Mucosa of descending colon (tissue), 3 donors: ENCODE data around the gene ROCK1. TPM values are rescaled to one million over a fixed set of nuclear protein-coding genes. Genes with fewer than 3 reads are reported as not detected.
"Not testable (repeated sequence)": the region's sequence is repeated elsewhere in the genome, so short reads cannot be mapped to it uniquely, and the experiment has no call there.

Experiments used
- ATAC-seq: fragments of 200-7000 bp; cut with Tn5 transposase; one replicate; pipeline ENCODE4 v1.9.1; 2020; ENCODE audit warnings: mild to moderate bottlenecking, moderate library complexity
- DNase-seq, 3 donors: peaks; one replicate each; pipeline ENCODE4 v3.0.0-alpha.2; 2020
- H3K36me3 ChIP-seq: fragments of 200-600 bp; one replicate; pipeline ENCODE4 v1.8.0; 2021; ENCODE audit warnings: low read depth, mild to moderate bottlenecking
- H3K4me1 ChIP-seq: fragments of 200-600 bp; one replicate; pipeline ENCODE4 v1.8.0; 2021; ENCODE audit warnings: low read depth, mild to moderate bottlenecking
- H3K4me3 ChIP-seq: fragments of 200-600 bp; one replicate; pipeline ENCODE4 v1.8.0; 2021; ENCODE audit warnings: mild to moderate bottlenecking
- H3K9me3 ChIP-seq: fragments of 200-600 bp; one replicate; pipeline ENCODE4 v1.8.0; 2021; ENCODE audit warnings: mild to moderate bottlenecking
- intact Hi-C, 2 donors: fragments of 100-400 bp; cut with DNase I in 1 of 2; cut with micrococcal nuclease in 1 of 2; formaldehyde crosslinking; loops; one replicate each; pipeline versions ENCODE4 v1.11.0 to v1.11.1; 2022; cut with DNase I, micrococcal nuclease
- total RNA-seq, 3 donors: library from RNA; stranded (reverse); fragmentation: NEBNext Ultra II Directional in 2 of 3; extraction: Animal tissue kit (Norgen Biotek cat#: 25700) in 2 of 3; gene quantifications; one replicate each; pipeline versions ENCODE4 v1.2.1 to v1.2.4, GENCODE V29; 2021 to 2023
- TF ChIP-seq, protein P1 (sequence below): fragments of 200-600 bp; IDR thresholded peaks from one replicate; pipeline ENCODE4 v1.8.0; 2022; ENCODE audit warnings: antibody characterized with exemption, mild to moderate bottlenecking
- donor health status: DM: no; HTN: no; CAD: no; lungs with moderate emphysema.
- donor health status: DM: no; HTN: no; CAD: no.
- donor health status: DM: no; HTN: yes; CAD: no.

ROCK1 gene
- total RNA-seq, 3 donors from 2014 or later, result 33.0 to 57.3 (median 34.1) TPM

DNA sequence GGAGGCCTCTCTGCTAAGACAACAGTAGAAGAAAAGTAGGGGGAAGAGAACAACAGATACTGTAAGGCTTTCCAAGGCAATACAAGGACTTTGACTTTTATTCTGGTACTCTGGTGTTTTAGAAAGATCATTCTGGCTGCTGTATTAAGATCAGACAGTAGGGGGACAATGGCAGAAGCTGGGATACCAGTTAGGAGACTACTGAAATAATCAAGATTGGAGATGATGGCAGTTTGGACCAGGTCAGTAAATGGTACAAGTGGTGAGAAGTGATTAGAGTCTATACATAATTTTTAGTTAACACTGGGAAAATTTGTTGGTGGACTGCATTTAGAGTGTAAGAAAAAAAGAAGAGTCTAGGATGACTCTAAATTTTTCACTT is 139.7 kb downstream of the ROCK1 start:
- no peak overlapping the region for H3K4me3 ChIP-seq
- peaks cover 7% of the 10 kb centered on the region for H3K36me3 ChIP-seq
- peak in 1 of 3 donors; percentile 14 for DNase-seq
- no peaks in the 10 kb centered on the region for H3K4me1 ChIP-seq
- TF ChIP-seq, protein P1, sequence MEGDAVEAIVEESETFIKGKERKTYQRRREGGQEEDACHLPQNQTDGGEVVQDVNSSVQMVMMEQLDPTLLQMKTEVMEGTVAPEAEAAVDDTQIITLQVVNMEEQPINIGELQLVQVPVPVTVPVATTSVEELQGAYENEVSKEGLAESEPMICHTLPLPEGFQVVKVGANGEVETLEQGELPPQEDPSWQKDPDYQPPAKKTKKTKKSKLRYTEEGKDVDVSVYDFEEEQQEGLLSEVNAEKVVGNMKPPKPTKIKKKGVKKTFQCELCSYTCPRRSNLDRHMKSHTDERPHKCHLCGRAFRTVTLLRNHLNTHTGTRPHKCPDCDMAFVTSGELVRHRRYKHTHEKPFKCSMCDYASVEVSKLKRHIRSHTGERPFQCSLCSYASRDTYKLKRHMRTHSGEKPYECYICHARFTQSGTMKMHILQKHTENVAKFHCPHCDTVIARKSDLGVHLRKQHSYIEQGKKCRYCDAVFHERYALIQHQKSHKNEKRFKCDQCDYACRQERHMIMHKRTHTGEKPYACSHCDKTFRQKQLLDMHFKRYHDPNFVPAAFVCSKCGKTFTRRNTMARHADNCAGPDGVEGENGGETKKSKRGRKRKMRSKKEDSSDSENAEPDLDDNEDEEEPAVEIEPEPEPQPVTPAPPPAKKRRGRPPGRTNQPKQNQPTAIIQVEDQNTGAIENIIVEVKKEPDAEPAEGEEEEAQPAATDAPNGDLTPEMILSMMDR, result no peak
- intact Hi-C loops, result no loop called here
- peak; percentile 61 for ATAC-seq
- H3K9me3 ChIP-seq, result no peaks in the 10 kb centered on the region

- no peaks in the 10 kb centered on the region for H3K9me3 ChIP-seq
- TF ChIP-seq, protein P1, result no peak
- peaks cover 7% of the 10 kb centered on the region for H3K36me3 ChIP-seq
- no peaks in the 10 kb centered on the region for H3K4me1 ChIP-seq
- no peak for DNase-seq
- intact Hi-C loops, result no loop called here
- ATAC-seq, result no peak
- H3K4me3 ChIP-seq, result no peak overlapping the region
Measured at GRCh38 chr18:20966795-20967194, 144.8 kb downstream of the ROCK1 start.

DNA sequence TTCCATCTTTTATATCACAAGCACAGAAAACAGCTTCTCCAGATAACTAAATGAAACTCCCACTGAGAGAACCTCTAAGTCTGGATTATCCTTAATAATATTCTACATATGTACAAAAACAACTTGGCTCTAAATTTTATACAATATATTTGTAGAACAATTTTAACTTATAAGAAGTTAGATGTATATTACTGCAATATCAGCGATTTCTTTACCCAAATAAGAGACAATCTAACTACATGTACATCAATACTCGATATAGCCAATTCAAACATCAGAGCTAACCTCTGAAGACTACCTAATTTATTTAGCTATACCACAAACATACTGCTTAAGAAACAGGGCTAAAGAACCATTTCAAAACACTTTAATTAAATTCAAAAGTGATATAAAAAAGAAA is 148.6 kb downstream of the ROCK1 start:
- DNase-seq (no peak), ATAC-seq (no peak)
- H3K9me3 ChIP-seq, result no peaks in the 10 kb centered on the region
- no peaks in the 10 kb centered on the region for H3K4me1 ChIP-seq
- TF ChIP-seq, protein P1, result no peak
- H3K36me3 ChIP-seq, result no peaks in the 10 kb centered on the region
- intact Hi-C loops, result no loop called here
- no peak overlapping the region for H3K4me3 ChIP-seq

DNA sequence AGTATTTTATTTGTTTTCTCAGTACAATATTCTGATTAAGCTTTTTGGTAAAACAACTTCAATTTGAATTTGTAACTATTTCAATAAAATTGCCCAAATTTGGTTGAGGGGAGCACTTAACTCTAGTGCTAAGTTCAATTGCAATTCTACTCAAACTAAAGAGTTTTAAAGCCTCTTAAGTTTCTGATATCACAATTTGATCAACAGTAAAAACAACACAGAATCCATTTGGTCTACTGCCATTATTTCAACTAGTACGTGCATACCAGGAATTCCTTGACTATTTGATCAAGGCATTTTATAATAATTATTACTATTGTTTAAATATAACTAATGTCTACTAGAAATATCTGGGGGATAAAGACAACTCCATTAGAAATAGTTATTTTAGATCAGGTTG is 150.9 kb downstream of the ROCK1 start:
- intact Hi-C loops, result no loop called here
- ATAC-seq (no peak), DNase-seq (no peak)
- Histone ChIP-seq H3K36me3 (no peaks in the 10 kb centered on the region), H3K4me3 (no peak overlapping the region), H3K9me3 (no peaks in the 10 kb centered on the region), H3K4me1 (no peaks in the 10 kb centered on the region)
- TF ChIP-seq, protein P1, result no peak

DNA sequence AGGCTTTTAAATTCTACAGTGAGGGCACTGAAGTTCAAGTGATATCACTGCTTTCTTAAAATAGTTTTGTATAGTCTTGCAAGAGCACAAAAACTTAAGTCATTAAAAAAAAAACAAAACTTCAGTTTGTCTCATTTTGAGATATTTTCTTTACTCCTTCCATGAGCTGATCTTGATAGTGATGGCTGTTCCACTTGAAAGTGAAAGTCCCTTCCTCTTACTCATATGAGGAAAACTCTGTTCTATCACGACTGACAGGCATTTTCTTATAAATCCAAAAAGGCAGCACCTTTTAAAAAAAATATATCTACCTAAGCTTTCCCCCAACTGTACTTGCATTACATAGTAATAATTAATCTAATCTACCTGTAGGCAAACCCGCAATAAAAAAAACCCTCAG is 160.8 kb downstream of the ROCK1 start:
- DNase-seq, intact Hi-C loops, H3K9me3 ChIP-seq, H3K4me3 ChIP-seq, H3K36me3 ChIP-seq, H3K4me1 ChIP-seq, ATAC-seq: not testable (repeated sequence)

Other genes with a start within 250 kb of the ROCK1 start
- 1 to 10 TPM in 1 of 3 donors, under 1 TPM in 2; 0.26 to 1.0 (median 0.29) TPM for gene GREB1L, start 130.4 kb upstream of the ROCK1 start, total RNA-seq